HFF-Myc (cell line): Measurements from ENCODE around the gene CARMIL1.

Experiments
- DNase-seq: peaks from one replicate; pipeline ENCODE4 v3.0.0-alpha.2; 2011; ENCODE audit warnings: low read depth; ENCODE audit errors: extremely low read depth
- H3K4me3 ChIP-seq: replicated peaks from 2 replicates; pipeline ENCODE4 v1.5.1; 2011; ENCODE audit warnings: low read depth, mild to moderate bottlenecking, control low read depth, low read length
- TF ChIP-seq, protein P1 (sequence below): IDR thresholded peaks from 2 replicates; pipeline ENCODE4 v1.5.1; 2012; ENCODE audit warnings: mild to moderate bottlenecking, low read depth, low read length, control low read depth; ENCODE audit errors: missing control alignments

The CARMIL1 gene

DNA sequence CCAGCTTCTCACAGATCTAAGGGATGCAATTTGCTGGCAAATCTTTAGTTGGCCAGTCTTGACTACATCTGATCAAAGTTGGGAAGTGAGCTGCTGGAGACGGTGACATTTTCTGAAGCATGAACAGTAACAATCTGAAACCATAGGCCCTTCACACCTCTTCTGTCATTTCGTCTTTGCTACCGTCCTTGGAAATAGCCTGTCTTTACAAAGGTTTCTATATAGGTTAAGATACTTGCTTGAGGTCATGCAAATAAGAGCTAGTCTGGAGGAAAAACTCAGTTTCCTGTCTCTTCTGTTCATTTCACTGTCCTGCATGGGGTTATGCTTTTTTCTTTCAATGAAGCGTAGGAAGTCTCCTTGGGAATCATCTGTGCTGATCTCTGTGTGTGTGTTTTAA is 55.6 kb downstream of the CARMIL1 start:
- H3K4me3 ChIP-seq = no peak overlapping the region
- TF ChIP-seq, protein P1, sequence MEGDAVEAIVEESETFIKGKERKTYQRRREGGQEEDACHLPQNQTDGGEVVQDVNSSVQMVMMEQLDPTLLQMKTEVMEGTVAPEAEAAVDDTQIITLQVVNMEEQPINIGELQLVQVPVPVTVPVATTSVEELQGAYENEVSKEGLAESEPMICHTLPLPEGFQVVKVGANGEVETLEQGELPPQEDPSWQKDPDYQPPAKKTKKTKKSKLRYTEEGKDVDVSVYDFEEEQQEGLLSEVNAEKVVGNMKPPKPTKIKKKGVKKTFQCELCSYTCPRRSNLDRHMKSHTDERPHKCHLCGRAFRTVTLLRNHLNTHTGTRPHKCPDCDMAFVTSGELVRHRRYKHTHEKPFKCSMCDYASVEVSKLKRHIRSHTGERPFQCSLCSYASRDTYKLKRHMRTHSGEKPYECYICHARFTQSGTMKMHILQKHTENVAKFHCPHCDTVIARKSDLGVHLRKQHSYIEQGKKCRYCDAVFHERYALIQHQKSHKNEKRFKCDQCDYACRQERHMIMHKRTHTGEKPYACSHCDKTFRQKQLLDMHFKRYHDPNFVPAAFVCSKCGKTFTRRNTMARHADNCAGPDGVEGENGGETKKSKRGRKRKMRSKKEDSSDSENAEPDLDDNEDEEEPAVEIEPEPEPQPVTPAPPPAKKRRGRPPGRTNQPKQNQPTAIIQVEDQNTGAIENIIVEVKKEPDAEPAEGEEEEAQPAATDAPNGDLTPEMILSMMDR = no peak
- DNase-seq = no peak

DNA sequence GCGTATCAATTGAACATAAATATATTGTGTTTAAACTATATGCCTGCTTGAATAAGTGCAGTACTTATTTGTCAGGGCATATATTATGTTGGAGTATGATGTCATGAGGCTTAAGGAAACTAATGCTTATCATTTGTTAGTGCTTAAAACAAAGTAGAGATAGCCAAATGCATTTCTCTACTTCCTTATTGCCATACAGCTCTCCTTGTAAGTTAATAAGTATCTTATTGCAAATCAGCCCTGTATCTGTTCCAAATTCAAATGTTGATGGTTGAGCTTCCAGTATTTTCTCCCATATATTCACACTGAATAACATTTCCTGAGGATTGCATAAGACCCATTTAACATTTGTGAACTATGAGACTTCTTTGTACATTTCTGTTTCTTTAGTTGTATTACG is 57.8 kb downstream of the CARMIL1 start:
- DNase-seq = no peak
- no peak overlapping the region for H3K4me3 ChIP-seq
- TF ChIP-seq, protein P1 = no peak

DNA sequence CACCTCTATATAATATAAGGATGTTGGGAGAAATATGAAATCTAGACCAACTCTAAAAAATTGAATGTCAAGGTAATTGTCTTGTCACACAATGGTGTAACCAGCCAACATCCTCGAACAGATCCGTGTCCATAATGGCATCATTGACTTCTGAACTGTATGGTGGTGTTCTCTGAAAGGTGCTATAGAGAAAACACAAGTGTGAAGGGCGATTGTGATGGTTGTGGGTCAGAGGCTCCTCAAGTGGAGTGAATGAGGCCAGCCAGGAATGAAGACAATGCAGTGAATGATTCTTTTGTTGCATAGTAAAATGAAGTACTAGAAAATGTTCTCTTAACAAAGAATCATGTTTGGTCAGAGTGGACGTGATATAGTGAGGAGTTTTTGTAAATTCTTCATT is 58.3 kb downstream of the CARMIL1 start:
- no peak overlapping the region for H3K4me3 ChIP-seq
- TF ChIP-seq, protein P1 = no peak
- DNase-seq = no peak

GRCh38 chr6:25340431-25341202 is 61.4 kb downstream of the CARMIL1 start:
- DNase-seq = no peak
- no peak overlapping the region for H3K4me3 ChIP-seq
- TF ChIP-seq, protein P1 = no peak

DNA sequence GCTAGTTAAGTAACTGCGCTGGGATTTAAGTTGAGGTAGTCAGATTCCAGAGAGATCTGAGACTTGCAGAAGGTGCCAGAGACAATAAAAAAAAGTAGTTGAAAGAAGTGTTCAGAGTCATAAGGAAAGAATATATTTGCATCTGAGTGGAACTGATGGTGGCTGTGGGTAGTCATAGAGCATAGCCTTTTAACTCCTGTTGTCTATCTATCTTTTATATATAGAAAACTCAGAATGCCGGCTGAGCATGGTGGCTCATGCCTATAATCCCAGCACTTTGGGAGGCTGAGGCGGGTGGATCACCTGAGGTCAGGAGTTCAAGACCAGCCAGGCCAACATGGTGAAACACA is 62.0 kb downstream of the CARMIL1 start:
- TF ChIP-seq, protein P1 = no peak
- DNase-seq = no peak
- H3K4me3 ChIP-seq = no peak overlapping the region

DNA sequence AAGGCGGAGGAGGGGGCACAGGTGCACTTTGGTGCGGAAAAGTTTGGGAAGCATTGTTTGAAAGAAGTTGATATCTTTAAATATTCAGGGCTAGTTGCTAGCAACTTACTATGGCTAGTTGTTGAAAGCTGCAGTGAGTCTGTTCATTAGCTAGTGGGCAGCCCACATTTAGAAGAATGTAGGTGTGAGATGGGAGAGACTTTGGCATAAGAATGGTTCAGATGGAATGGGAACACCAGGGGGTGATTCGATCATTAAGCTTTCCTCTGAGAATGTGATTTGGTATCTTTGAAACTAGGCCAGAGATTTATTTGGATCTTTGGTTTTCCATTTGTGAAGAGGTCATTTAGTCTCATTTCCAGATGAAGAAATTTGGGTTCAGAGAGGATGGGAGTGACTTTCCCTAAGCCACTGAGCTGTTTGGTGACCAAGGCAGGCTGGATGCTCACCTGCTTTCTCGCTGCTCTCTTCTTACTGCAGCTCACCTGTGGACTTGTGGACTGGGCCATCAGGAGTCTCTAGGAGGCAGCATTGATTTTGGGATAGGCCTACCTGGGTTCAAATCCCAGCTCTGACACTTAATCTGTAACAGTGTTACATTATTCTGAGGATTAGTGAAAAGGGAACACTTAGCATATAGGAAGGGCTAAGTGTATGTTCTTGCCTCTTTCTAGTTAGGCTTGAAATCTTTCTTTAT is 62.9 kb downstream of the CARMIL1 start:
- TF ChIP-seq, protein P1 = no peak
- H3K4me3 ChIP-seq = no peak overlapping the region
- DNase-seq = no peak
